A673 (cell line): ENCODE data around the gene LSM2. TPM values are rescaled to one million over a fixed set of nuclear protein-coding genes. Genes with fewer than 3 reads are reported as not detected.

Experiments
- BruUV-seq: library from RNA; stranded (reverse); fragments of 400-500 nt; replicated peaks from 2 replicates; lab custom pipeline; 2021; lab: Mats Ljungman, UMichigan
- CTCF ChIA-PET: fragments of 300-600 bp; sonication (Branson Sonifier 250); formaldehyde crosslinking; loops from one replicate; lab custom pipeline; 2022; ENCODE audit warnings: antibody characterized with exemption; lab: Charles Lee
- POLR2A ChIA-PET: fragments of 300-600 bp; sonication (Branson Sonifier 250); formaldehyde crosslinking; loops from one replicate; lab custom pipeline; 2022; ENCODE audit warnings: antibody characterized with exemption; ENCODE audit not compliant: low non-redundant PET; lab: Charles Lee
- DNase-seq: peaks from one replicate; pipeline ENCODE4 v3.0.0-alpha.2; 2015; ENCODE audit warnings: low spot score
- H3K27ac ChIP-seq: fragments of 200-600 bp; sonication (generic); 2 replicates; pipeline ENCODE4 v1.5.1; 2016; ENCODE audit warnings: mixed run types, low read depth, mild to moderate bottlenecking, mixed read lengths, antibody characterized with exemption, low read length; ENCODE audit not compliant: poor library complexity, severe bottlenecking
- H3K27me3 ChIP-seq: fragments of 200-600 bp; sonication (generic); replicated peaks from 2 replicates; pipeline ENCODE4 v1.6.1; 2017; ENCODE audit warnings: mixed run types, low read depth, mild to moderate bottlenecking, mixed read lengths, antibody characterized with exemption, low read length; ENCODE audit not compliant: insufficient read depth, poor library complexity
- H3K36me3 ChIP-seq: fragments of 200-600 bp; sonication (generic); 2 replicates; pipeline ENCODE4 v1.6.1; 2016; ENCODE audit warnings: mixed run types, mild to moderate bottlenecking, mixed read lengths, antibody characterized with exemption, low read length; ENCODE audit not compliant: insufficient read depth, poor library complexity, severe bottlenecking
- H3K4me1 ChIP-seq: fragments of 200-600 bp; sonication (generic); 2 replicates; pipeline ENCODE4 v1.6.1; 2017; ENCODE audit warnings: mixed run types, mild to moderate bottlenecking, mixed read lengths, antibody characterized with exemption, low read length; ENCODE audit not compliant: insufficient read depth, poor library complexity, severe bottlenecking
- H3K4me3 ChIP-seq: fragments of 200-600 bp; sonication (generic); 2 replicates; pipeline ENCODE4 v1.5.1; 2016; ENCODE audit warnings: low read depth, mixed run types, mild to moderate bottlenecking, mixed read lengths, low read length; ENCODE audit not compliant: poor library complexity, severe bottlenecking
- H3K9me3 ChIP-seq: fragments of 200-600 bp; sonication (generic); 2 replicates; pipeline ENCODE4 v1.6.1; 2016; ENCODE audit warnings: mixed run types, low read depth, mild to moderate bottlenecking, mixed read lengths, antibody characterized with exemption, low read length; ENCODE audit not compliant: poor library complexity, severe bottlenecking
- EZH2 ChIP-seq: fragments of 200-600 bp; sonication (generic); IDR thresholded peaks from 2 replicates; pipeline ENCODE4 v1.6.1; 2017; ENCODE audit warnings: borderline replicate concordance, low read depth, mild to moderate bottlenecking, mixed read lengths, antibody characterized with exemption, low read length; ENCODE audit not compliant: poor library complexity, severe bottlenecking
- intact Hi-C: fragments of 100-400 bp; cut with micrococcal nuclease; formaldehyde crosslinking; loops from one replicate; pipeline ENCODE4 v1.10.0; 2022; ENCODE audit not compliant: unreplicated experiment
- total RNA-seq: library from RNA; stranded (reverse); gene quantifications from 2 replicates; pipeline ENCODE4 v1.2.3, GENCODE V29; 2021
- TF ChIP-seq, protein P1 (sequence below): fragments of 300-800, 200-600 bp; sonication (generic); conservative IDR thresholded peaks from 2 replicates; pipeline ENCODE4 v1.5.1; 2017; ENCODE audit warnings: low read depth, mild to moderate bottlenecking, antibody characterized with exemption, low read length, moderate library complexity, mixed read lengths

Gene LSM2
- total RNA-seq, 1 experiment from 2014 or later: 99.8 TPM

DNA sequence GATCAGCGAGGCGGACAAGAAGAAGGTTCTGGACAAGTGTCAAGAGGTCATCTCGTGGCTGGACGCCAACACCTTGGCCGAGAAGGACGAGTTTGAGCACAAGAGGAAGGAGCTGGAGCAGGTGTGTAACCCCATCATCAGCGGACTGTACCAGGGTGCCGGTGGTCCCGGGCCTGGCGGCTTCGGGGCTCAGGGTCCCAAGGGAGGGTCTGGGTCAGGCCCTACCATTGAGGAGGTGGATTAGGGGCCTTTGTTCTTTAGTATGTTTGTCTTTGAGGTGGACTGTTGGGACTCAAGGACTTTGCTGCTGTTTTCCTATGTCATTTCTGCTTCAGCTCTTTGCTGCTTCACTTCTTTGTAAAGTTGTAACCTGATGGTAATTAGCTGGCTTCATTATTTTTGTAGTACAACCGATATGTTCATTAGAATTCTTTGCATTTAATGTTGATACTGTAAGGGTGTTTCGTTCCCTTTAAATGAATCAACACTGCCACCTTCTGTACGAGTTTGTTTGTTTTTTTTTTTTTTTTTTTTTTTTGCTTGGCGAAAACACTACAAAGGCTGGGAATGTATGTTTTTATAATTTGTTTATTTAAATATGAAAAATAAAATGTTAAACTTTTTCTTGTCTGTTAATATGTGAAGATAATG, 23.0 kb upstream of the LSM2 start:
- ChIA-PET POLR2A (no interaction called here), CTCF (interaction anchor here (0.7 to 1.7 kb wide), 5 partner anchors 15 to 280 kb away, joined by 3 to 15 read pairs (median 6); partner anchors contain the start of genes DDAH2, HSPA1A, HSPA1L and LSM2)
- Histone ChIP-seq H3K4me1 (peaks cover 13% of the 10 kb centered on the region), H3K27me3 (no peaks in the 10 kb centered on the region), H3K4me3 (peak overlapping the region; percentile 66), H3K9me3 (no peaks in the 10 kb centered on the region), H3K36me3 (no peaks in the 10 kb centered on the region), H3K27ac (peak overlapping the region; percentile 28)
- TF ChIP-seq, protein P1, sequence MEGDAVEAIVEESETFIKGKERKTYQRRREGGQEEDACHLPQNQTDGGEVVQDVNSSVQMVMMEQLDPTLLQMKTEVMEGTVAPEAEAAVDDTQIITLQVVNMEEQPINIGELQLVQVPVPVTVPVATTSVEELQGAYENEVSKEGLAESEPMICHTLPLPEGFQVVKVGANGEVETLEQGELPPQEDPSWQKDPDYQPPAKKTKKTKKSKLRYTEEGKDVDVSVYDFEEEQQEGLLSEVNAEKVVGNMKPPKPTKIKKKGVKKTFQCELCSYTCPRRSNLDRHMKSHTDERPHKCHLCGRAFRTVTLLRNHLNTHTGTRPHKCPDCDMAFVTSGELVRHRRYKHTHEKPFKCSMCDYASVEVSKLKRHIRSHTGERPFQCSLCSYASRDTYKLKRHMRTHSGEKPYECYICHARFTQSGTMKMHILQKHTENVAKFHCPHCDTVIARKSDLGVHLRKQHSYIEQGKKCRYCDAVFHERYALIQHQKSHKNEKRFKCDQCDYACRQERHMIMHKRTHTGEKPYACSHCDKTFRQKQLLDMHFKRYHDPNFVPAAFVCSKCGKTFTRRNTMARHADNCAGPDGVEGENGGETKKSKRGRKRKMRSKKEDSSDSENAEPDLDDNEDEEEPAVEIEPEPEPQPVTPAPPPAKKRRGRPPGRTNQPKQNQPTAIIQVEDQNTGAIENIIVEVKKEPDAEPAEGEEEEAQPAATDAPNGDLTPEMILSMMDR: peak; percentile 70
- TF ChIP-seq EZH2: no peak
- no TSS peak for BruUV-seq
- intact Hi-C loops: loop anchor here (2.0 to 5.0 kb wide), 3 partner anchors 37 to 287 kb away; partner anchors contain the start of genes DDX39B and LY6G5C
- peak; percentile 77 for DNase-seq

DNA sequence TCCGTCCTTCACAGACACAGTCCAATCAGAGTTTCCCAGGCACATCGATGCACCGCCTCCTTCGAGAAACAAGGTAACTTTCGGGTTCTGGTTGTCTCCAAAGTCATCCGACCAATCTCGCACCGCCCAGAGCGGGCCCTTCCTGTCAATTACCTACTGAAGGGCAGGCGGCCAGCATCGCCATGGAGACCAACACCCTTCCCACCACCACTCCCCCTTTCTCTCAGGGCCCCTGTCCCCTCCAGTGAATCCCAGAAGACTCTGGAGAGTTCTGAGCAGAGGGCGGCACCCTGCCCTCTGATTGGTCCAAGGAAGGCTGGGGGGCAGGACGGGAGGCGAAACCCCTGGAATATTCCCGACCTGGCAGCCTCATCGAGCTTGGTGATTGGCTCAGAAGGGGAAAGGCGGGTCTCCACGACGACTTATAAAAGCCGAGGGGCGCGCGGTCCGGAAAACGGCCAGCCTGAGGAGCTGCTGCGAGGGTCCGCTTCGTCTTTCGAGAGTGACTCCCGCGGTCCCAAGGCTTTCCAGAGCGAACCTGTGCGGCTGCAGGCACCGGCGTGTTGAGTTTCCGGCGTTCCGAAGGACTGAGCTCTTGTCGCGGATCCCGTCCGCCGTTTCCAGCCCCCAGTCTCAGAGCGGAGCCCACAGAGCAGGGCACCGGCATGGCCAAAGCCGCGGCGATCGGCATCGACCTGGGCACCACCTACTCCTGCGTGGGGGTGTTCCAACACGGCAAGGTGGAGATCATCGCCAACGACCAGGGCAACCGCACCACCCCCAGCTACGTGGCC, 20.7 kb upstream of the LSM2 start, which contains the start of gene HSPA1B:
TSS of gene HSPA1B (plus strand) at position 453 of the 794 bp plus-strand sequence. CDS start at position 666, 213 bp downstream.
- Histone ChIP-seq H3K4me1 (peaks cover 8% of the 10 kb centered on the region), H3K9me3 (no peaks in the 10 kb centered on the region), H3K36me3 (no peaks in the 10 kb centered on the region), H3K4me3 (peak within 1 kb of the TSS; percentile 67), H3K27me3 (no peaks in the 10 kb centered on the region), H3K27ac (peak within 1 kb of the TSS; percentile 83)
- no peak for TF ChIP-seq EZH2
- TF ChIP-seq, protein P1: no peak
- ChIA-PET CTCF (interaction anchor here (0.5 to 1.0 kb wide), 3 partner anchors 36 to 116 kb away, joined by 3 to 6 read pairs (median 4); no protein-coding TSS in a partner anchor), POLR2A (interaction anchor here (0.5 to 1.2 kb wide), 15 partner anchors 12 to 1145 kb away, joined by 3 to 9 read pairs (median 4); partner anchors contain the start of genes BAG6, CLIC1, HSPA1A and HSPA1L)
- intact Hi-C loops: loop anchor here (2.0 kb wide), 1 partner anchor 99 kb away; the partner anchor contains the start of gene DDAH2
- DNase-seq: peak; percentile 100
- no TSS peak for BruUV-seq

DNA sequence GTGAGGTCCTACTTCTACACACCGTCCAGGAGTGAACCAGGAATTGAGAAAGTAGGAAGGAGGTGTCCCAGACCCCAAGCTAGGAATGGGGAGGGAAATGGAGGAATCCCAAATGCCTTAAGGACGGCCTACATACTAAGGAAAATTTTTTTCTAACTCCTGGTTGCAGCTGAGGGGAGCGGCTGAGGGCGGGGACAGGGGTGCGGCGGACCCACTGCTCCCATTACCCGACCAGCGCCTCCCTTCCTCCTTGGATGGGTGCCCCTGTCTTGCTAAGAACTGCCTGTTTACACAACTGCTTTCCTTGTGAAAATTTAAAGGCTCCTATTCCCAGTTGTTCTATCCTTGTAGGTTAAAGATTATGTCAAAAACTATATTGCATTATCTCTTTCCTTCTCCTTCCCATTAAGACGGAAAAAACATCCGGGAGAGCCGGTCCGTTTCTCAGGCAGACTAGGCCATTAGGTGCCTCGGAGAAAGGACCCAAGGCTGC, 20.1 kb upstream of the LSM2 start:
- ChIA-PET POLR2A (interaction anchor here (0.5 to 1.2 kb wide), 16 partner anchors 20 to 1145 kb away, joined by 3 to 9 read pairs (median 4); partner anchors contain the start of genes BAG6, CLIC1, LSM2 and MSH5), CTCF (interaction anchor here (0.5 to 0.6 kb wide), 2 partner anchors 20 to 91 kb away, joined by 6 to 7 read pairs; partner anchors contain the start of gene LSM2)
- Histone ChIP-seq H3K4me3 (peak overlapping the region; percentile 67), H3K27me3 (no peaks in the 10 kb centered on the region), H3K4me1 (peaks cover 7% of the 10 kb centered on the region), H3K36me3 (no peaks in the 10 kb centered on the region), H3K27ac (peak overlapping the region; percentile 83), H3K9me3 (no peaks in the 10 kb centered on the region)
- DNase-seq: peak; percentile 87
- BruUV-seq: TSS peak; percentile 93
- no peak for TF ChIP-seq EZH2
- TF ChIP-seq, protein P1: no peak
- intact Hi-C loops: loop anchor here (2.0 kb wide), 1 partner anchor 98 kb away; the partner anchor contains the start of gene DDAH2
